AG09309 (cell line): ENCODE results near the gene ABHD17C.

Experiments
- DNase-seq: peaks from one replicate; pipeline ENCODE4 v3.0.0-alpha.2; 2010; ENCODE audit warnings: low read depth
- H3K4me3 ChIP-seq: 2 replicates; pipeline ENCODE4 v1.5.1; 2011; ENCODE audit warnings: mild to moderate bottlenecking, low read depth, low read length, moderate library complexity; ENCODE audit not compliant: control insufficient read depth
- TF ChIP-seq, protein P1 (sequence below): IDR thresholded peaks from 2 replicates; pipeline ENCODE4 v1.5.1; 2011; ENCODE audit warnings: mild to moderate bottlenecking, low read depth, low read length, inconsistent platforms; ENCODE audit not compliant: insufficient read depth, control insufficient read depth; ENCODE audit errors: missing control alignments

Gene ABHD17C

DNA sequence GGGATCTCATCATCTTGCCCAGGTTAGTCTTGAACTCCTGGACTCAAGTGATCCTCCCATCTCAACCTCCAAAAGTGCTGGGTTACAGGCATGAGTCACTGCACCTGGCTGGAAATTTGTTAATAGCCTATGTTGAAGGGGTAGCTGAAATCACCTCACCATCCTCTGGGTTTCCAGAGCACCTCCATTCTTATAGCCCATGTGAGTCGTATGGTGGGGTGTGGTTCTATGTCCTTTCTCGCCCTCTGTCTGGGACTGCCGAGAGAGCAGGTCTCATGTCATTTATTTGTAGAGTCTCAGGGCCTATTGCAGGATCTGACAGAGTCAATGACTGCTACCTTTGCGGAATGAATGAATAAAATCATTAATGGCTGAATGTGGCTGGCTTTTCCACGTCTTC is 105.0 kb downstream of the ABHD17C start:
- H3K4me3 ChIP-seq: no peak overlapping the region
- TF ChIP-seq, protein P1, sequence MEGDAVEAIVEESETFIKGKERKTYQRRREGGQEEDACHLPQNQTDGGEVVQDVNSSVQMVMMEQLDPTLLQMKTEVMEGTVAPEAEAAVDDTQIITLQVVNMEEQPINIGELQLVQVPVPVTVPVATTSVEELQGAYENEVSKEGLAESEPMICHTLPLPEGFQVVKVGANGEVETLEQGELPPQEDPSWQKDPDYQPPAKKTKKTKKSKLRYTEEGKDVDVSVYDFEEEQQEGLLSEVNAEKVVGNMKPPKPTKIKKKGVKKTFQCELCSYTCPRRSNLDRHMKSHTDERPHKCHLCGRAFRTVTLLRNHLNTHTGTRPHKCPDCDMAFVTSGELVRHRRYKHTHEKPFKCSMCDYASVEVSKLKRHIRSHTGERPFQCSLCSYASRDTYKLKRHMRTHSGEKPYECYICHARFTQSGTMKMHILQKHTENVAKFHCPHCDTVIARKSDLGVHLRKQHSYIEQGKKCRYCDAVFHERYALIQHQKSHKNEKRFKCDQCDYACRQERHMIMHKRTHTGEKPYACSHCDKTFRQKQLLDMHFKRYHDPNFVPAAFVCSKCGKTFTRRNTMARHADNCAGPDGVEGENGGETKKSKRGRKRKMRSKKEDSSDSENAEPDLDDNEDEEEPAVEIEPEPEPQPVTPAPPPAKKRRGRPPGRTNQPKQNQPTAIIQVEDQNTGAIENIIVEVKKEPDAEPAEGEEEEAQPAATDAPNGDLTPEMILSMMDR: no peak
- no peak for DNase-seq

- no peak for DNase-seq
- H3K4me3 ChIP-seq: no peak overlapping the region
- TF ChIP-seq, protein P1: no peak
Observed at GRCh38 chr15:80801891-80802680, 107.0 kb downstream of the ABHD17C start.

- no peak for DNase-seq
- H3K4me3 ChIP-seq: no peak overlapping the region
- TF ChIP-seq, protein P1: no peak
Observed at GRCh38 chr15:80803580-80804525, 108.7 kb downstream of the ABHD17C start.

GRCh38 chr15:80804970-80805495 is 109.9 kb downstream of the ABHD17C start:
- no peak for DNase-seq
- no peak overlapping the region for H3K4me3 ChIP-seq

More at GRCh38 chr15:80804970-80805495, 109.9 kb downstream of the ABHD17C start:
- TF ChIP-seq, protein P1: no peak
